ENCODE results near the gene THSD4. TPM values are rescaled to one million over a fixed set of nuclear protein-coding genes. Genes with fewer than 3 reads are reported as not detected.

The THSD4 gene
- total RNA-seq, 1 donor from 2014 or later, result 116 TPM

- intact Hi-C loops (cut with DNase I), result no loop called here
Observed at GRCh38 chr15:71773206-71773859, 658.1 kb downstream of the THSD4 start.

GRCh38 chr15:71775856-71776255 is 660.6 kb downstream of the THSD4 start:
- no peak for DNase-seq (ENCODE audit: low spot score)
- intact Hi-C loops (cut with DNase I), result no loop called here

More at GRCh38 chr15:71773206-71773859, 658.1 kb downstream of the THSD4 start:
- no peak for DNase-seq (ENCODE audit: low spot score)

DNA sequence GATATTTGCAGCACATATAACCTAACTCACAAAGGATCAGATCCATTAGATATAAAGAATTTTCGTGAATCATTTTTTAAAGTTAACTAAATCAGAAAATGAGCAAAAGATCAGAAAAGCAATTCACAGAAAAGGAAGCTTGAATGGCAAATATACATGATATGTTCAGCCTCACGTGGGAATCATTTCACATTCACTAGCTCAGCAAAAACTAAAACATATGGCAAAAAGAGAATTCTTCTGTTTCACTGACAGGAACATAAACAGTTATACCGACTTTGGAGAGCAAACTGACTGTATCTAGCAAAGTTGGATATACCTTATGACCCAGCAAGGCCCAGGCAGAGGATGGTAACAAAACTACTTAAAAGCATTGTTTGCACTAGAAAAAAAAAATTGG is 661.0 kb downstream of the THSD4 start:
- intact Hi-C loops (cut with DNase I), result no loop called here
- no peak for DNase-seq (ENCODE audit: low spot score)

DNA sequence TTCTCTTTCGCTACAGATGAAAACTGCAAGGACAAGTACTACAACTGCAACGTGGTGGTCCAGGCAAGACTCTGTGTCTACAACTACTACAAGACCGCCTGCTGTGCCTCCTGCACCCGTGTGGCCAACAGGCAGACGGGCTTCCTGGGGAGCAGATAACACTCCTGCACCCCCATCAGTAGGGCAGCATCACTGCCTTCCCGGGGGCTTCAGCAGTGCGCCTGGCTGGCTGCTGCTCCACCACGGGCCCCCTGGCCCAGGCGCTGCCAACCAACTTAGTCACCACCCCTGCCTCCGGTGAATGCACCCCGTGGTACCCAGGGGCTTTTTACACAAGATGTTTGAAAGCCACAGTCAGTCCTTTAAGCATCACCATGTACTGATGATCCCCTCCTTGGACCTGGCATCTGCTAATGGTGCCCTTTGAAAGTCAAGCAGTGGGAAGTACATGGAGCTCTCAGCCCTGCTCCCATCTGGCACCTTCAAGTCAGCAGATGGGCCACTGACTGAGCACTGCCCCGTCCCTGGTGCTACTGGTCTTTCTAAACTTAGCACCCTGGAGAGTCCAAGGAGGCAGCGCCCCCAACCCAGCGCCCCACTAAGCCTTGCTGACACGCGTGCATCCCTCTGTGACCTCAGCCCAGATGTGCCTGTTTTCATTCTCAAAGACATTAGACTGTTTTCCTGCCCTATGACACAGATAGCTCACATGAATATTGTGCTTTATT is 662.1 kb downstream of the THSD4 start:
- DNase-seq (ENCODE audit: low spot score), result no peak
- intact Hi-C loops (cut with DNase I), result no loop called here

DNA sequence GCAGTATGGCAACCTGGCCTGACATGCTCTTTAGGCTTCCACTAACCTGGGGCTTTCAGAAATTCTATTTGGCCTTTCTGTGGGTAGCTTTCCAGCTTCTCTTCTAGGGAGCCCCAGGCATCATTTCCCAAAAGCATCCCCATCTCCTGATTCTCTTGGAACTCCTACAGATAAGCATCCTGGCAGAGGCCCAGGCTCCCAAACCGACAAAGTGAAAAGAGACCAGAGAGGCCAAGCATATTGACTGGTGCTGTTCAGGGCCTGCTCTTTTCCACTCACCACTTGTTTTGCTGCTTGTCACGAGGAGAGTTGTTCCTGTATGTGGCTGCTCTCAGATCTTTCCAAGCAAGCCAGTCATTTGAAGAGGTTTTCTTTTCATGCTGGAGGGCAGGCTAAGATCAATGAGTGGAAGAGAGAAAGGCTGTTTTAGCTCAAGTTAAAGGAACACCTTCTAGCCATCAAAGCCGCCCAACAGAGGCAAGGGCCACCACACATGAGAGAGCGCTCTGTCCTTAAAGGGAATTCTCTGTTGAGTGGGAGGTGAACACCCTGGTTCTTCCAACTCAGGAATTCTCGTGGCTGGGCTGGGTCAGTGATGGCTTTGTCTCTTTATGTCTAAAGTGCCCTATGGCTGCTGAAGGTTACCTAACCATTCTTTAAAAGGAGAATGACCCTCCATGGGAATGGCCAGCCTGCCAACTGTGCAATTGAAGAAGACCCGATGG is 664.0 kb downstream of the THSD4 start:
- intact Hi-C loops (cut with DNase I), result no loop called here
- DNase-seq (ENCODE audit: low spot score), result no peak

GRCh38 chr15:71780115-71780976 is 665.1 kb downstream of the THSD4 start:
- intact Hi-C loops (cut with DNase I), result no loop called here
- DNase-seq (ENCODE audit: low spot score), result no peak

GRCh38 chr15:71781179-71781964 is 666.1 kb downstream of the THSD4 start:
- DNase-seq (ENCODE audit: low spot score), result no peak

DNA sequence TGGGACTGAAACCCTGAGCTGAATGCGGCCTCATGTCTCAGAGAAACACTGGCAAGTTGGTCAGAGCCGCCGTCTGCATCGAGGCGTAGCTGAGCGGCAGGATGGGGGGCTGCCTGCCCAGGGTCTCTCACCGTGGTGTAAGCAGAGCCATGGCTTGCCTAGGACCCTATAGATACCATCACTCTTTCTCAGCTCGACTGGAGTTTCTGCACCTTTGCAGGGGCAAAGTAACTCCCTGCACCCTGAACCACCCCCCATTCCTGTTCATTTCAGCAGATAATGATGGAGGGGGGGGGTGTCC is 666.6 kb downstream of the THSD4 start:
- no peak for DNase-seq (ENCODE audit: low spot score)
- intact Hi-C loops (cut with DNase I), result no loop called here

More at GRCh38 chr15:71781179-71781964, 666.1 kb downstream of the THSD4 start:
- intact Hi-C loops (cut with DNase I), result no loop called here

GRCh38 chr15:71782422-71783165 is 667.3 kb downstream of the THSD4 start:
- intact Hi-C loops (cut with DNase I), result no loop called here
- DNase-seq (ENCODE audit: low spot score), result no peak

DNA sequence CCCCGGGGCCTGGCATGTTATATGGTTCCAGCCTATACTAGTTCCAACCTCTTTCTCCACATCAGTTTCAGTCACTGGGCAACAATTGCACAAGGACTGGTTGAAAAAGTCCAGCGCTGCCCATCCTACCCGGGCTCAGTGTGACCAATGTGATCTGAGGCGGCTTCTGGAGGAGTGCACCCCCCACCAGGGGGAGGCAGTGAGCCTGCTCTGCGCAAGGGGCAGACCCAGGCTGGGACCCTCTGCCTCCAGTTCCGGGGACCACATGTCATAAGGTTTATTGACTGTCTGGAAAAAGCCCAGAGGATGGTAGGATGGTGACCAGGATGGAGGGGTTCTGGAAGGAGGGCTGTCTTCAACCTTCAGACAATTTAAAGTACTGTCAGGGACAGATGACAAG is 669.4 kb downstream of the THSD4 start:
- no peak for DNase-seq (ENCODE audit: low spot score)
- intact Hi-C loops (cut with DNase I), result no loop called here

- intact Hi-C loops (cut with DNase I), result no loop called here
- DNase-seq (ENCODE audit: low spot score), result no peak
Observed at GRCh38 chr15:71785996-71786395, 670.7 kb downstream of the THSD4 start.

GRCh38 chr15:71786673-71787072 is 671.4 kb downstream of the THSD4 start:
- no peak for DNase-seq (ENCODE audit: low spot score)
- intact Hi-C loops (cut with DNase I), result no loop called here

GRCh38 chr15:71788646-71789579 is 673.6 kb downstream of the THSD4 start:
- intact Hi-C loops (cut with DNase I), result no loop called here
- no peak for DNase-seq (ENCODE audit: low spot score)

GRCh38 chr15:71789616-71790015 is 674.3 kb downstream of the THSD4 start:
- intact Hi-C loops (cut with DNase I), result no loop called here
- no peak for DNase-seq (ENCODE audit: low spot score)

- intact Hi-C loops (cut with DNase I), result no loop called here
- DNase-seq (ENCODE audit: low spot score), result no peak
Observed at GRCh38 chr15:71790081-71790480, 674.8 kb downstream of the THSD4 start.

- DNase-seq (ENCODE audit: low spot score), result no peak
- intact Hi-C loops (cut with DNase I), result no loop called here
Observed at GRCh38 chr15:71791975-71792374, 676.7 kb downstream of the THSD4 start.

- intact Hi-C loops (cut with DNase I), result no loop called here
- DNase-seq (ENCODE audit: low spot score), result no peak
Observed at GRCh38 chr15:71792521-71792920, 677.2 kb downstream of the THSD4 start.

All from cardiac septum (tissue), 1 donor.